Measurements from ENCODE around the gene ECM1.

The ECM1 gene

DNA sequence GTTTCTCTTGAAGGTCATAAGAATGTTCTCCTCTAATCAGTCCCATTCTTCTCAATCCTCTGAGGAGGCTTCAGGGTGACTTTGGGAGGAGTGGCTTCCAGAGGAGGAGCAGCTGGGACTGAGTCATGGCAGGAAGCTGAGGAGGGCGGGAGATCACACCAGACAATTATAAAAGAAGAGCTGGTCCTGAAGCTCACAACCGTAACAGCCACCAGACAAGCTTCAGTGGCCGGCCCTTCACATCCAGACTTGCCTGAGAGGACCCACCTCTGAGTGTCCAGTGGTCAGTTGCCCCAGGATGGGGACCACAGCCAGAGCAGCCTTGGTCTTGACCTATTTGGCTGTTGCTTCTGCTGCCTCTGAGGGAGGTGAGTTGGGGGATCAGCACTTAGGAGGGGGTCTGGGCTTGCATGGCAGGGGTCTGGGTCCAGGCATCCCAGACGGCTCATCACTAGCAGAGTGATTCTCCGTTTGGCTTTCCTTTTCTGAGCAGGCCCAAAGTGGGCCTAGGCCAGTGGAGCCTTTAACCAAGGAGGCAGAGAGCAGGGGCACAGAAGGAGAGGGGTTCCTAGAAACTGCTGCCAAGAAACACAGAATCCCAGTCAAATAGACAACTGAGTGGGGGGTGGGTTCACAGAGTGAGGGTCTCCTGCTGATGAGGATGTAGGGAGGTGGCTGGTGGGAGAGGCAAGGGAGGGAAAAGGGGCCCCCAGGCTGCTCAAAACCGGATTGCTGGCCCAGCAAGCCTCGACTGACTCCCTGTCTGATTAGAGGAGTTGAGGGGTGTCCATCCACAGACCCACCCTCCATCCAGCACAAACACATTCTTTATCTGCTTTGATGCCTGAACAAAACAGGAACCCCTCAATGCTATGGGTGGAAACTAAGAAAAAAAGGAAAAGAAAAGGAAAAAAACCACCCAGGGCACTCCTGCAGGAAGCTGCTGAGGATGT, at the start of gene ECM1:
Gene ECM1 (plus strand): TSS at position 198 of the 953 bp plus-strand sequence. CDS start 101 bp downstream, at position 299.
- DNase-seq = no peak

DNA sequence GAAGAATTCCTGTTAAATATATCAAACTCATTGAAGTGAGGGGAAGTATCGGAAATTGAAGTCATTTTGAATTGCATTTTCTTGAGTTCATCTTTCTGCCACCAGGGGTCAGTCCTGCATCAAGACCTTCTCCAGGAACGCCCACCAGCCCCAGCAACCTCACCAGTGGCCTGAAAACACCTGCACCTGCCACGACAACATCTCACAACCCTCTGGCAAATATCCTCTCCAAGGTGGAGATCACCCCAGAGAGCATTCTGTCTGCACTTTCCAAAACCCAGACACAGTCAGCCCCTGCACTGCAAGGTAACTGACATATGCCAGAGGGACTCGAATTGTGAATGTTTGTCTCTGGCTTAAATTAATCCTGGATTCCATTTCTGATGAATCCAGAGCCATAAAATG, 43.5 kb upstream of the ECM1 start:
- DNase-seq = peak; percentile 27 to 59

GRCh38 chr1:150466964-150467363, 40.9 kb upstream of the ECM1 start:
- no peak for DNase-seq

- no peak for DNase-seq
Observed at GRCh38 chr1:150469291-150469690, 38.6 kb upstream of the ECM1 start.

DNA sequence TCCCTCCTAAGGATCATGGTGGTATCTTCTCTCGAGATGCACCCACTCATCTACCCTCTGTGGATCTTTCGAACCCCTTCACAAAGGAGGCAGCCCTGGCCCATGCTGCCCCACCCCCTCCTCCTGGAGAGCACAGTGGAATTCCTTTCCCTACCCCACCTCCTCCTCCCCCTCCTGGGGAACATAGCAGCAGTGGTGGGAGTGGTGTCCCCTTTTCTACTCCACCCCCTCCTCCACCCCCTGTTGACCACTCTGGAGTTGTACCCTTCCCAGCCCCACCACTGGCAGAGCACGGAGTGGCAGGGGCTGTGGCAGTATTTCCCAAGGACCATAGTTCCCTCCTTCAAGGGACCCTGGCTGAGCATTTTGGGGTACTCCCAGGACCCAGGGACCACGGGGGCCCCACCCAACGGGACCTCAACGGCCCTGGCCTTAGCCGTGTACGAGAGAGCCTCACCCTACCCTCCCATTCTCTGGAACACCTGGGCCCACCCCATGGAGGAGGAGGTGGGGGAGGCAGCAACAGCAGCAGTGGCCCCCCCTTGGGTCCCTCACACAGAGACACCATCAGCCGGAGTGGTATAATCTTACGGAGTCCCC, 35.2 kb upstream of the ECM1 start:
- DNase-seq = no peak

DNA sequence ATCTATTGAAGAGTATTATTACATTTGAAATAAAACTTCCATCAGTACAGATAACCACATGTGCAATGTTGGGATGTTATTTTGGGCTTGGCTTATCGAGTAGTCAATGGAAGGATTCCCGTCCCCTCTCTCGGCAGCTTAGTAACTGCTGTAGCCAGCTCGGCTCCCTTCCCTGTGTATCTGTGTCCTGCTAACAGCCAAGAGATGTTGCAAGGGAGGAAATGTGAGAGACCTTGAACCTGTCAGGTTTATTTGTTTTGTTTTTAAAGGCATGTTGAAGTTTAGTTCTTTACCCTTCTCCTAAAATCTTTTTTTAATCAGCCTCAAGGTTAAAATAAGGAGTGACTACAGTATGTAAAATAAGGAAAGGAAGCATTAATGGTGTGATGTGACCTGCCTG, 34.2 kb upstream of the ECM1 start:
- no peak for DNase-seq

- DNase-seq = no peak
Observed at GRCh38 chr1:150474869-150475268, 33.0 kb upstream of the ECM1 start.

DNA sequence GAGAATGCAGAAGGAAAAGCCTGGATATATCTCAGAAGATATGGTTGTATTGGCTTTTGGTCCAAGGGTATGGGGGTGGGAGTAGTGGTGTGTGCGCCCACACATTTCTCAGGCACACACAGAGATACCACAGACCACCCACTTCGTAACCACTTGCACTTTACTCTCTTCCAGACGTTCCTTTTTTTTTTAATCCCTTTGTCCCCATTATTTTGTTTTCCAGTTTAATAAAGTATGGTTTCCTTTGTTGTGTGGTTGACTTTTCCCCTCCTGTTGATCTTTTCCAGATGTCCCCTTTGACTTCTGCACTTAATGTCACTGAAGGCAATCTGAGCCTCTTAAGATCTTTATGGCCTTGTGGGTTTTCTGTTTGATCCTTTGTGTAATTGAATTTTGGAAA, 31.2 kb upstream of the ECM1 start:
- no peak for DNase-seq

DNA sequence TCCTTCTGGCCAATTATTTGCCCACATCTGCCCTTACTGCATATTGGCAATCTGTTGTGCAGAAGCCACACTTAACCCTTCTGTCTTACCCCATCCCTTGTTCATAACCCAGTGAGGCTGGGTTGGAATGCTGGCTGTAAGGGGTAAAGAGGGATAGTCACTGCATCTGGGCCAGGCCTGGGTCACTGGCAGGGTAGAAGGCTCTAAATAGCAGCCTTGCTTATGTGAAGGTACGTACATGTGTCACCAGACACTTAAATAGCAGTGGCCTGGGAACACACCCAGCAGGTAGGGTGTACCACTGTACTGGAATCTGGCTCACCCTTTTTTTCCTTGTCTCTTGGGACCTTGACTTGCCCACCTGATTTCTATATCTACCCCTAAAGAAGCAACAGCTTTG, 30.6 kb upstream of the ECM1 start:
- no peak for DNase-seq

DNA sequence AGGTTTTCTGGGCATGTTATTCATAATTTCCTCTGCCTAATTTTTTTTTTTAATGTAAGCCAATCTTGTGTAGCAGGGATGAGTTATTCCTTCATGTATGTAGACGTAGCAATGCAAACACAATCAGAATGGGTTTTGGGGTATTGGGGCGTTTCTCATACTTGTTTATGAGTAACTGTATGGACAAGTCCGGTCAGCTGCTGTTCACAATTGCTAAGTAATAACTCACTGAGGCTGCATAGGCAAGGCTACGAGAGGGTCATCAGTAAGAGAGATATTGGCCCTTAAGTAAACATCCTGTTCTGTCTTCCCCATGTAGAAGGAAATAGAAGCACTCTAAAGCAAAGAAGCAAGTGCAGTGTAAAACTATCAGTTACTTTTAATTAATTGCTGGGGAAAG, 30.2 kb upstream of the ECM1 start:
- no peak for DNase-seq

GRCh38 chr1:150479370-150479769, 28.5 kb upstream of the ECM1 start:
- no peak for DNase-seq

DNA sequence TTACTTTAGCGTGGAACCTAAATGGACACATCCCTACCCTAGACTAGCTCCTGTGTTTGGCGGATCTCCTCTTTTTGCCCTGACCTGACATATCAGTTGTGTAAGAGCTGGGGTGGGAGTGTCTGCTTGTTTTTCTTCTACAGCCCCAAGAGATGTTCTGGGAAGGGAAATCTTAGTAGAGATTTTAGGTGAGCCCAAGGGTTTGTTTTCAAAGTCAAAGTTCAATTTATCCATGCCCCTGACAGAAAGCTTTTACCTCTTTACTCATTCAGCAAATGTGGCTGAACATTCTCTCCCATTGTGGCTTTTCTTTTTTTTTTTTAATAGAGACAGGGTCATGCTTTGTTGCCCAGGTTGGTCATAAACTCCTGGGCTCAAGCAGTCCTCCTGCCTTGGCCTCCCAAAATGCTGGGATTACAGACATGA, 28.0 kb upstream of the ECM1 start:
- no peak for DNase-seq

GRCh38 chr1:150484431-150484830, 23.5 kb upstream of the ECM1 start:
- DNase-seq = no peak

GRCh38 chr1:150484861-150485260, 23.0 kb upstream of the ECM1 start:
- DNase-seq = no peak

GRCh38 chr1:150486966-150487762, 20.7 kb upstream of the ECM1 start, which contains the start of gene TARS2:
Gene TARS2, plus strand, starts transcription at chr1:150487419. Its CDS starts 32 bp downstream, at chr1:150487451.
- peak; percentile 97 to 99 for DNase-seq

GRCh38 chr1:150487763-150488115, 20.2 kb upstream of the ECM1 start:
- DNase-seq = no peak

GRCh38 chr1:150493175-150493574, 14.7 kb upstream of the ECM1 start:
- DNase-seq = no peak

- no peak for DNase-seq
Observed at GRCh38 chr1:150498342-150498741, 9.6 kb upstream of the ECM1 start.

GRCh38 chr1:150505431-150505830, 2.5 kb upstream of the ECM1 start:
- DNase-seq = no peak

- no peak for DNase-seq
Observed at GRCh38 chr1:150508982-150509381, 1.1 kb downstream of the ECM1 start.

- peak in 1 of 2 experiments; percentile 15 for DNase-seq
Observed at GRCh38 chr1:150511551-150511950, 3.6 kb downstream of the ECM1 start.

DNA sequence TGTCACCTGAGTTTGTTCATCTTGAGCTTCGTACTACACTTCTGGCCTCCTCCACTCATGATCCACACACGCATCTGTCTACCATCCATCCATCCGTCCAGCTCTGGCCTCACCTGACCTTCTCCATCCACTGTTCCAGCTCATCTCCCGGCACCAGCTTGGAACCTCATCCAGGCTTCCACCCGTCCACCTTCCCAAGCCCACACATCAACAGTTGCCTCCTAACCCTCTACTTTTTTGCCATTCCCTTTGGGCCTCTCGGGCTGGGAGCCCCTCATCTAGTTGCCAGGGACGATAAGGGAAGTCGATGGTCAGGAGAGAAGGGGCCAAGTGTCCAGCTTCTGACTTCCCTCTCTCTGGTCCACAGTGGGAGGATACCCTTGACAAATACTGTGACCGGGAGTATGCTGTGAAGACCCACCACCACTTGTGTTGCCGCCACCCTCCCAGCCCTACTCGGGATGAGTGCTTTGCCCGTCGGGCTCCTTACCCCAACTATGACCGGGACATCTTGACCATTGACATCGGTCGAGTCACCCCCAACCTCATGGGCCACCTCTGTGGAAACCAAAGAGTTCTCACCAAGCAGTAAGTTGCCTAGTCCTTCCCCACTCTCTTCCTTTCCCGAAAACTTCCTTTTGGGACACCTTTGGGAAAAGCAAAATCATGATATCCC, 4.2 kb downstream of the ECM1 start:
- DNase-seq = no peak

- no peak for DNase-seq
Observed at GRCh38 chr1:150512846-150513245, 4.9 kb downstream of the ECM1 start.

All from NCI-H446 (cell line).